Esophagus squamous epithelium (tissue), 4 donors: ENCODE results near the gene ATP8A1.

ENCODE experiments used
- CTCF ChIP-seq, 6 experiments: fragments of 450-650 bp in 4 of 6; fragments of 200-600 bp in 2 of 6; sonication (generic) in 2 of 6; IDR thresholded peaks; one replicate each; pipeline ENCODE4 v1.5.1; 2016 to 2019; ENCODE audit warnings: antibody characterized with exemption in 6 of 6, mild to moderate bottlenecking in 4 of 6, moderate library complexity in 4 of 6
- POLR2A ChIP-seq, 4 donors: fragments of 450-650 bp; IDR thresholded peaks; one replicate each; pipeline ENCODE4 v1.6.1; 2017; ENCODE audit warnings: antibody characterized with exemption in 4 of 4, mild to moderate bottlenecking in 4 of 4, moderate library complexity in 3 of 4

- TF ChIP-seq CTCF (IDR thresholded peaks at IDR 0.05) (no peak), POLR2A (IDR thresholded peaks at IDR 0.05) (no peak)
These were observed 257.5 kb downstream of the ATP8A1 start for GRCh38 chr4:42399393-42399792.
